CD4-positive, alpha-beta memory T cell (primary cell): ENCODE results near the gene CIB2. TPM values are rescaled to one million over a fixed set of nuclear protein-coding genes. Genes with fewer than 3 reads are reported as not detected.
A peak's percentile ranks its signal among the peaks of the same experiment; 100 is the strongest.

Experiments
- CTCF ChIA-PET: fragments of 350-600 bp; sonication (Branson Sonifier 250); formaldehyde crosslinking; loops from one replicate; lab custom pipeline; 2021; ENCODE audit warnings: inconsistent platforms; ENCODE audit not compliant: partially characterized antibody; lab: Charles Lee
- POLR2A ChIA-PET: fragments of 350-600 bp; sonication (Branson Sonifier 250); formaldehyde crosslinking; loops from one replicate; lab custom pipeline; 2021; ENCODE audit not compliant: partially characterized antibody; lab: Charles Lee
- DNase-seq, 5 donors: peaks; one replicate each; pipeline versions ENCODE4 v3.0.0 to v3.0.0-alpha.2; 2020 to 2022; ENCODE audit warnings: mixed read lengths in 1 of 5
- H3K27ac ChIP-seq: one replicate; pipeline ENCODE4 v1.7.0; 2013; ENCODE audit warnings: low read depth, low read length
- H3K27me3 ChIP-seq: 2 replicates; pipeline ENCODE4 v1.7.0; 2013; ENCODE audit warnings: mild to moderate bottlenecking, low read length, moderate library complexity; ENCODE audit not compliant: insufficient read depth
- H3K36me3 ChIP-seq: 2 replicates; pipeline ENCODE4 v1.7.0; 2013; ENCODE audit warnings: mild to moderate bottlenecking, low read length, moderate library complexity; ENCODE audit not compliant: insufficient read depth
- H3K4me1 ChIP-seq: 2 replicates; pipeline ENCODE4 v1.7.0; 2013; ENCODE audit warnings: mild to moderate bottlenecking, low read length, moderate library complexity; ENCODE audit not compliant: insufficient read depth
- H3K4me3 ChIP-seq, 2 donors: one replicate each; pipeline ENCODE4 v1.7.0; 2013; ENCODE audit warnings: low read length in 2 of 2, mild to moderate bottlenecking in 1 of 2
- H3K9me3 ChIP-seq, 2 donors: one replicate each; pipeline ENCODE4 v1.7.0; 2013; ENCODE audit warnings: low read length in 2 of 2, control low read depth in 1 of 2; ENCODE audit not compliant: control insufficient read depth in 1 of 2
- H3K27ac Mint-ChIP-seq, 7 donors: one replicate each; pipeline ENCODE4 v1.8.0; 2020 to 2021; ENCODE audit warnings: mixed read lengths in 7 of 7, mild to moderate bottlenecking in 6 of 7, inconsistent platforms in 3 of 7, moderate library complexity in 3 of 7
- H3K27me3 Mint-ChIP-seq, 2 donors: one replicate each; pipeline ENCODE4 v1.8.0; 2020 to 2021; ENCODE audit warnings: mixed read lengths in 2 of 2
- H3K36me3 Mint-ChIP-seq, 2 donors: one replicate each; pipeline ENCODE4 v1.8.0; 2020 to 2021; ENCODE audit warnings: mixed read lengths in 2 of 2, inconsistent platforms in 1 of 2, mild to moderate bottlenecking in 1 of 2
- H3K4me1 Mint-ChIP-seq, 4 donors: one replicate each; pipeline ENCODE4 v1.8.0; 2020 to 2021; ENCODE audit warnings: mixed read lengths in 4 of 4, mild to moderate bottlenecking in 1 of 4
- H3K4me3 Mint-ChIP-seq, 8 donors: one replicate each; pipeline ENCODE4 v1.8.0; 2020 to 2021; ENCODE audit warnings: mixed read lengths in 8 of 8, mild to moderate bottlenecking in 7 of 8, moderate library complexity in 6 of 8, inconsistent platforms in 3 of 8
- H3K9me3 Mint-ChIP-seq, 8 donors: one replicate each; pipeline ENCODE4 v1.8.0; 2020 to 2021; ENCODE audit warnings: mixed read lengths in 8 of 8, mild to moderate bottlenecking in 5 of 8, inconsistent platforms in 3 of 8, moderate library complexity in 1 of 8
- intact Hi-C: fragments of 100-400 bp; cut with micrococcal nuclease; formaldehyde crosslinking; loops from one replicate; pipeline ENCODE4 v1.15.1; 2023
- polyA plus RNA-seq, 2 donors: library from polyadenylated mRNA; unstranded; fragments of 300-500 nt; fragmentation: Illumina TruSeq; gene quantifications; one replicate each; pipeline ENCODE4 v1.2.3, GENCODE V29; 2021
- total RNA-seq, 2 experiments: library from RNA; stranded (reverse); gene quantifications; one replicate each; pipeline ENCODE4 v1.2.3, GENCODE V29; 2021

The CIB2 gene
- total and polyA plus RNA-seq, 4 experiments from 2014 or later, result 0.56 to 2.2 (median 1.4) TPM

- Histone ChIP-seq H3K4me1 (peaks cover 96% of the 10 kb centered on the region), H3K9me3 (no peaks in the 10 kb centered on the region), H3K27me3 (no peaks in the 10 kb centered on the region), H3K4me3 (peak overlapping the region in 1 of 2 donors; percentile 41), H3K27ac (peak overlapping the region; percentile 72), H3K36me3 (no peaks in the 10 kb centered on the region)
- ChIA-PET POLR2A (interaction anchor here (0.8 to 16.7 kb wide), 5 partner anchors 9 to 71 kb away, joined by 4 to 984 read pairs (median 9); no protein-coding TSS in a partner anchor), CTCF (interaction anchor here (0.7 to 5.9 kb wide), 20 partner anchors 8 to 70 kb away, joined by 3 to 78 read pairs (median 4); partner anchors contain the start of gene TBC1D2B)
- no peak overlapping the region for H3K27ac Mint-ChIP-seq
- DNase-seq, result peak in 3 of 5 donors; percentile 28 to 67 (median 40)
- peaks cover 6 to 7% of the 10 kb centered on the region in 2 donors for H3K36me3 Mint-ChIP-seq
- no peaks in the 10 kb centered on the region for H3K9me3 Mint-ChIP-seq
- no peaks in the 10 kb centered on the region for H3K27me3 Mint-ChIP-seq
- H3K4me3 Mint-ChIP-seq, result peak overlapping the region in 2 of 8 donors; percentile 84 to 87
- H3K4me1 Mint-ChIP-seq, result peaks cover 35 to 75% (median 44%) of the 10 kb centered on the region in 4 donors
- intact Hi-C loops, result loop anchor here (1.0 kb wide), 1 partner anchor 8 kb away; no protein-coding TSS in a partner anchor
Measured at GRCh38 chr15:78070049-78070700, 61.1 kb downstream of the CIB2 start.

- no peaks in the 10 kb centered on the region for H3K9me3 Mint-ChIP-seq
- ChIA-PET CTCF (interaction anchor here (0.7 to 5.9 kb wide), 14 partner anchors 9 to 69 kb away, joined by 3 to 78 read pairs (median 8); partner anchors contain the start of gene TBC1D2B), POLR2A (interaction anchor here (0.6 to 16.7 kb wide), 9 partner anchors 8 to 171 kb away, joined by 3 to 984 read pairs (median 5); partner anchors contain the start of gene TBC1D2B)
- no peaks in the 10 kb centered on the region for H3K36me3 ChIP-seq
- peaks cover 96% of the 10 kb centered on the region for H3K4me1 ChIP-seq
- no peak for DNase-seq
- peak overlapping the region; percentile 19 to 41 for H3K4me3 ChIP-seq
- no peaks in the 10 kb centered on the region for H3K9me3 ChIP-seq
- intact Hi-C loops, result loop anchor here (1.0 to 2.0 kb wide), 4 partner anchors 7 to 35 kb away; partner anchors contain the start of gene TBC1D2B
- H3K27me3 Mint-ChIP-seq, result no peaks in the 10 kb centered on the region
- peaks cover 32 to 73% (median 40%) of the 10 kb centered on the region in 4 donors for H3K4me1 Mint-ChIP-seq
- H3K27me3 ChIP-seq, result no peaks in the 10 kb centered on the region
- peak overlapping the region in 2 of 8 donors; percentile 84 to 87 for H3K4me3 Mint-ChIP-seq
- peak overlapping the region; percentile 72 for H3K27ac ChIP-seq
- H3K27ac Mint-ChIP-seq, result no peak overlapping the region
- peaks cover 4 to 7% of the 10 kb centered on the region in 2 donors for H3K36me3 Mint-ChIP-seq
Measured at GRCh38 chr15:78069462-78070029, 61.7 kb downstream of the CIB2 start.

DNA sequence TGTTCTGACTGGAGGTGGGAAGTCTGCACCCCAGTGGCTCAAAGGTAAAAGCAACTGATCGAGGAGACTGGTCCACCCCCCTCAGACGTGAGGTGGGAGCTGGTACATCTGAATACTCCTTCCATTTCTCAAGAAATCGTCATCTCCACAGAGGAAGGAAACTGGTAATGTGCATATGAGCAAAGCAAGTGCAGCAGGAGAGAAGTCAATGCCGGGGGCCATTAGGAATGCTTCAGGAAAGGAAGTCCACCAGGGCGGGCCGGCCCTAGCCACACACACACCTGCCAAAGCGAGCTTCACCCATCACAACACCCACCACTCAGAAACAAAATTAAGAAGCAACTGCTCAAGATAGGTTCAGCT is 62.2 kb downstream of the CIB2 start:
- H3K36me3 ChIP-seq, result no peaks in the 10 kb centered on the region
- Mint-ChIP-seq H3K4me3 (peak overlapping the region in 2 of 8 donors; percentile 84 to 87), H3K9me3 (no peaks in the 10 kb centered on the region), H3K27me3 (no peaks in the 10 kb centered on the region), H3K4me1 (peaks cover 27 to 69% (median 36%) of the 10 kb centered on the region in 4 donors), H3K27ac (no peak overlapping the region), H3K36me3 (peaks cover 0 to 7% of the 10 kb centered on the region in 2 donors)
- peaks cover 98% of the 10 kb centered on the region for H3K4me1 ChIP-seq
- ChIA-PET POLR2A (interaction anchor here (0.6 to 16.7 kb wide), 10 partner anchors 8 to 172 kb away, joined by 3 to 984 read pairs (median 4); partner anchors contain the start of gene TBC1D2B), CTCF (interaction anchor here (0.8 to 5.9 kb wide), 13 partner anchors 9 to 69 kb away, joined by 3 to 78 read pairs (median 9); partner anchors contain the start of gene TBC1D2B)
- intact Hi-C loops, result loop anchor here (1.0 to 2.0 kb wide), 3 partner anchors 8 to 34 kb away; partner anchors contain the start of gene TBC1D2B
- no peaks in the 10 kb centered on the region for H3K9me3 ChIP-seq
- DNase-seq, result peak in 1 of 5 donors; percentile 48
- H3K27ac ChIP-seq, result peak overlapping the region; percentile 72
- H3K27me3 ChIP-seq, result no peaks in the 10 kb centered on the region
- peak overlapping the region; percentile 19 to 41 for H3K4me3 ChIP-seq

DNA sequence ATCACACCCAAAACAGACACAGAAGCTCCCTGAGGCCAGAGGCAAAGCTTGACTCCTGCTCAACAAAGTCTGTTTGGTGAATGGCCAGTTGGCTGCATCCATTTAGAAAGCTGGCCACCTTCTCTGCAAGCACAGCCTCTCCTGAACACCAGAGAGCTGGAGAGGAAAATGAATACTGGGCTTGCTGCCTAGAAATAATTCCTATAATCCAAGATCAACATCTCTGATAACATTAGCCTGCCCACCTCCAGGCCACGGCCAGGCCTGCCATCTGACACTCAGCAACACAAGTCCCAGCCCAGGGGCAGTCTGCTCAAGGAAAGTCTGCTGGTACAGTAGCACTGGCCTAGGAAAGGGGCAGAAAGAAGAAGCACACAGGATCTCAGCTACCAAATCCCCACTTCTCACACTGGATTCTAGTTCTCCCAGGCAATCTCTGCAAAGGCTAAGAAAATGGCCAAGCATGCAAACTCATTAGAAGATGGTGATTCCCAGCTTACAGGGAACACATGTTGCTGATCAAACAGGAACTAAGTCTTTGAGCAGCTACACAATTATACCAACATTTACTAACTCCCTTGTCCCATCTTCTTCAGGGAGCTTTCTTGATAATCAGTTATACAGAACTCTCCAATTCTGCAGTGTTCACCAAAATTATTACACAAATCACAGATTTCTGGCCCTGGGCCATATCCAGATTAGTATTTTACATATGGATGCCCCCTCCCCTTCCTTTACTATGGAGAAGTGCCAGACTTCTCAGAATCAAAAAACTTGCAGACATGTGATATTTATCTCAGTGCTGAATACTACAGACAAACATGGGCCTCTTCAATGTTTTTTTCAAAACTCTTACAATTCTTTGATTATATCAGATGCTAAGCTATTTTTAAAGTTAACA is 63.7 kb downstream of the CIB2 start:
- Mint-ChIP-seq H3K4me1 (peaks cover 14 to 70% (median 29%) of the 10 kb centered on the region in 4 donors), H3K27ac (no peak overlapping the region), H3K27me3 (no peaks in the 10 kb centered on the region), H3K4me3 (peak overlapping the region in 2 of 8 donors; percentile 66 to 87), H3K36me3 (peaks cover 0 to 7% of the 10 kb centered on the region in 2 donors), H3K9me3 (no peaks in the 10 kb centered on the region)
- intact Hi-C loops, result loop anchor here (2.0 kb wide), 2 partner anchors 17 to 33 kb away; no protein-coding TSS in a partner anchor
- Histone ChIP-seq H3K27ac (peak overlapping the region; percentile 72), H3K4me3 (peak overlapping the region in 1 of 2 donors; percentile 41), H3K4me1 (peaks cover 100% of the 10 kb centered on the region), H3K36me3 (no peaks in the 10 kb centered on the region), H3K27me3 (no peaks in the 10 kb centered on the region), H3K9me3 (no peaks in the 10 kb centered on the region)
- POLR2A ChIA-PET, result interaction anchor here (0.7 to 16.7 kb wide), 8 partner anchors 10 to 235 kb away, joined by 3 to 984 read pairs (median 8); partner anchors contain the start of gene TBC1D2B
- CTCF ChIA-PET, result interaction anchor here (1.1 to 5.9 kb wide), 13 partner anchors 8 to 108 kb away, joined by 3 to 78 read pairs (median 9); partner anchors contain the start of gene TBC1D2B
- DNase-seq, result peak in 1 of 5 donors; percentile 16

GRCh38 chr15:78065973-78066946 is 65.0 kb downstream of the CIB2 start:
- peak overlapping the region; percentile 19 to 23 for H3K4me3 ChIP-seq
- POLR2A ChIA-PET, result interaction anchor here (1.0 to 16.7 kb wide), 4 partner anchors 11 to 39 kb away, joined by 3 to 984 read pairs (median 22); partner anchors contain the start of gene TBC1D2B
- Mint-ChIP-seq H3K36me3 (peaks cover 0 to 5% of the 10 kb centered on the region in 2 donors), H3K4me1 (peaks cover 1 to 68% (median 24%) of the 10 kb centered on the region in 4 donors), H3K27me3 (no peaks in the 10 kb centered on the region), H3K9me3 (no peaks in the 10 kb centered on the region), H3K27ac (no peak overlapping the region), H3K4me3 (peak overlapping the region in 1 of 8 donors; percentile 71)
- no peaks in the 10 kb centered on the region for H3K27me3 ChIP-seq
- CTCF ChIA-PET, result interaction anchor here (1.0 to 4.9 kb wide), 8 partner anchors 9 to 107 kb away, joined by 3 to 78 read pairs (median 7); partner anchors contain the start of gene TBC1D2B
- H3K36me3 ChIP-seq, result no peaks in the 10 kb centered on the region
- peaks cover 98% of the 10 kb centered on the region for H3K4me1 ChIP-seq
- intact Hi-C loops, result loop anchor here (1.0 kb wide), 1 partner anchor 9 kb away; no protein-coding TSS in a partner anchor
- no peak for DNase-seq
- peak overlapping the region; percentile 72 for H3K27ac ChIP-seq
- no peaks in the 10 kb centered on the region for H3K9me3 ChIP-seq
